ENCODE measurements around the gene SCYL2. TPM values are rescaled to one million over a fixed set of nuclear protein-coding genes. Genes with fewer than 3 reads are reported as not detected.
"Not testable (repeated sequence)": the region's sequence is repeated elsewhere in the genome, so short reads cannot be mapped to it uniquely, and the experiment has no call there.

Gene SCYL2
- total RNA-seq, 1 experiment from 2014 or later = 41.4 TPM

- Mint-ChIP-seq H3K4me3 (no peak overlapping the region), H3K4me1 (0 out of 4 replicates have a peak, but pooled peaks cover 0 to 4% of the 10 kb centered on the region in 2 experiments), H3K27ac (peak overlapping the region in 1 of 3 experiments; percentile 23; a peak in 1 of 7 replicates), H3K36me3 (ENCODE audit: insufficient read depth in 1 of 3, low read depth in 3 of 3) (peaks cover 0 to 17% (median 4%) of the 10 kb centered on the region in 3 experiments; a peak in 3 of 7 replicates), H3K9me3 (no peaks in the 10 kb centered on the region), H3K27me3 (ENCODE audit: low read depth) (no peaks in the 10 kb centered on the region)
- Histone ChIP-seq H4K20me1 (ENCODE audit: control insufficient read depth, insufficient read depth, insufficient read length) (no peaks in the 10 kb centered on the region), H3K18ac (ENCODE audit: insufficient read length, low read depth, low read length) (no peak overlapping the region), H3K27ac (ENCODE audit: insufficient read length, low read depth, low read length) (no peak overlapping the region), H3K56ac (ENCODE audit: insufficient read length, low read depth, low read length) (no peak overlapping the region), H3K9me3 (ENCODE audit: control insufficient read depth, low read depth, low read length) (no peaks in the 10 kb centered on the region), H3K9ac (ENCODE audit: extremely low read depth, insufficient read length, low read length) (no peak overlapping the region), H2BK20ac (ENCODE audit: low read depth, low read length, poor library complexity, severe bottlenecking) (no peak overlapping the region), H2BK12ac (ENCODE audit: insufficient read length, low read depth, low read length) (no peak overlapping the region), H2BK15ac (ENCODE audit: low read depth, low read length) (no peak overlapping the region), H3K4me2 (ENCODE audit: insufficient read depth, insufficient read length, low read length) (no peak overlapping the region), H3K23ac (ENCODE audit: insufficient read length, low read depth, low read length) (no peak overlapping the region), H2AFZ (ENCODE audit: low read length) (no peak overlapping the region), H2AK5ac (ENCODE audit: insufficient read length, low read length) (no peak overlapping the region), H4K91ac (ENCODE audit: insufficient read length, low read depth, low read length) (no peak overlapping the region), H3K79me1 (ENCODE audit: insufficient read depth, low read depth, low read length, poor library complexity, severe bottlenecking) (no peaks in the 10 kb centered on the region), H2BK120ac (ENCODE audit: low read depth, low read length, poor library complexity, severe bottlenecking) (no peak overlapping the region), H3K79me2 (ENCODE audit: insufficient read depth, low read length) (no peaks in the 10 kb centered on the region), H4K5ac (ENCODE audit: insufficient read length, low read depth, low read length) (no peak overlapping the region), H3K14ac (ENCODE audit: insufficient read depth, low read length) (no peak overlapping the region), H3K27me3 (ENCODE audit: insufficient read depth, low read length) (no peaks in the 10 kb centered on the region), H4K8ac (replicated peaks; ENCODE audit: insufficient read length, low read depth, low read length) (no peak overlapping the region), H3T11ph (ENCODE audit: low read length) (no peak overlapping the region), H3K23me2 (ENCODE audit: insufficient read length, low read depth, low read length, poor library complexity, severe bottlenecking) (no peaks in the 10 kb centered on the region), H3K4ac (ENCODE audit: low read depth, low read length) (no peak overlapping the region), H2BK5ac (ENCODE audit: insufficient read length, low read length) (no peak overlapping the region), H3K4me1 (ENCODE audit: insufficient read depth, low read length) (no peaks in the 10 kb centered on the region)
- no CpG with 5 or more reads among the region's 4 CpGs for WGBS (ENCODE audit: extremely low coverage, insufficient read length, low lambda C conversion rate)
- TF ChIP-seq CTCF (conservative IDR thresholded peaks at IDR 0.05) = no peak
- DNase-seq = no peak
Observed at GRCh38 chr12:100229876-100230275, 37.1 kb upstream of the SCYL2 start.

- not testable (repeated sequence) for H3K27ac Mint-ChIP-seq; H3K79me2 ChIP-seq (ENCODE audit: insufficient read depth, low read length); H3K4ac ChIP-seq (ENCODE audit: low read depth, low read length); H3T11ph ChIP-seq (ENCODE audit: low read length); H3K9ac ChIP-seq (ENCODE audit: extremely low read depth, insufficient read length, low read length); H3K14ac ChIP-seq (ENCODE audit: insufficient read depth, low read length); H3K18ac ChIP-seq (ENCODE audit: insufficient read length, low read depth, low read length); H4K8ac ChIP-seq (replicated peaks; ENCODE audit: insufficient read length, low read depth, low read length); H2BK120ac ChIP-seq (ENCODE audit: low read depth, low read length, poor library complexity, severe bottlenecking); H3K56ac ChIP-seq (ENCODE audit: insufficient read length, low read depth, low read length); H2BK15ac ChIP-seq (ENCODE audit: low read depth, low read length); H3K9me3 ChIP-seq (ENCODE audit: control insufficient read depth, low read depth, low read length); H2AFZ ChIP-seq (ENCODE audit: low read length); H3K23me2 ChIP-seq (ENCODE audit: insufficient read length, low read depth, low read length, poor library complexity, severe bottlenecking); H4K20me1 ChIP-seq (ENCODE audit: control insufficient read depth, insufficient read depth, insufficient read length); H3K23ac ChIP-seq (ENCODE audit: insufficient read length, low read depth, low read length); H3K4me3 Mint-ChIP-seq; H3K4me1 Mint-ChIP-seq; H3K4me1 ChIP-seq (ENCODE audit: insufficient read depth, low read length); H3K27me3 Mint-ChIP-seq (ENCODE audit: low read depth); H3K27ac ChIP-seq (ENCODE audit: insufficient read length, low read depth, low read length); H2AK5ac ChIP-seq (ENCODE audit: insufficient read length, low read length); H3K4me2 ChIP-seq (ENCODE audit: insufficient read depth, insufficient read length, low read length); H2BK20ac ChIP-seq (ENCODE audit: low read depth, low read length, poor library complexity, severe bottlenecking); H3K27me3 ChIP-seq (ENCODE audit: insufficient read depth, low read length); H2BK12ac ChIP-seq (ENCODE audit: insufficient read length, low read depth, low read length); H3K79me1 ChIP-seq (ENCODE audit: insufficient read depth, low read depth, low read length, poor library complexity, severe bottlenecking); H2BK5ac ChIP-seq (ENCODE audit: insufficient read length, low read length); H4K5ac ChIP-seq (ENCODE audit: insufficient read length, low read depth, low read length); H4K91ac ChIP-seq (ENCODE audit: insufficient read length, low read depth, low read length); DNase-seq; H3K9me3 Mint-ChIP-seq
- peaks cover 0 to 11% (median 3%) of the 10 kb centered on the region in 3 experiments; a peak in 3 of 7 replicates for H3K36me3 Mint-ChIP-seq (ENCODE audit: insufficient read depth in 1 of 3, low read depth in 3 of 3)
- WGBS (ENCODE audit: extremely low coverage, insufficient read length, low lambda C conversion rate) = no CpG with 5 or more reads among the region's 3 CpGs
Observed at GRCh38 chr12:100231873-100232272, 35.1 kb upstream of the SCYL2 start.

Measured in H9 (cell line).